ENCODE measurements around the gene ACSS3. TPM values are rescaled to one million over a fixed set of nuclear protein-coding genes. Genes with fewer than 3 reads are reported as not detected.

ACSS3 gene
- total RNA-seq, 1 experiment from 2014 or later: 19.3 TPM

DNA sequence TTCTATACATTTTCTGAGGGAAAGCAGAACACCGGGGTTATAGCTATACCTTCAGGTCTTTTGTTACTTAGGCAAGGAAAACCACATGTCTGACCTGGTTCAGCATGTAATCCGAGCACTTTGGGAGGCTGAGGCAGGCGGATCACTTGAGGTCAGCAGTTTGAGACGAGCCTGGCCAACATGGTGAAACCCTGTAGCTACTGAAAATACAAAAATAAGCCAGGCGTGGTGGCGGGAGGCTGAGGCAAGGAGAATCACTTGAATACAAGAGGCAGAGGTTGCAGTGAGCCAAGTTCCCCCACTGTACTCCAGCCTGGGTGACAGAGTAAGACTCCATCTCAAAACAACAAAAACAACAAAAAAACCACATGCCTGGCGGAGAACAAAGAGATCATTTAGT is 177.6 kb downstream of the ACSS3 start:
- no peak overlapping the region for H3K23ac ChIP-seq (ENCODE audit: insufficient read length, low read depth, low read length)
- H3K9me3 ChIP-seq (ENCODE audit: control insufficient read depth, low read depth, low read length): no peaks in the 10 kb centered on the region
- no peak overlapping the region for H2AK5ac ChIP-seq (ENCODE audit: insufficient read length, low read length)
- no peak overlapping the region for H3K56ac ChIP-seq (ENCODE audit: insufficient read length, low read depth, low read length)
- no peaks in the 10 kb centered on the region for H3K27me3 ChIP-seq (ENCODE audit: insufficient read depth, low read length)
- H3K4me2 ChIP-seq (ENCODE audit: insufficient read depth, insufficient read length, low read length): no peak overlapping the region
- no peak overlapping the region for H3K9ac ChIP-seq (ENCODE audit: extremely low read depth, insufficient read length, low read length)
- H2BK120ac ChIP-seq (ENCODE audit: low read depth, low read length, poor library complexity, severe bottlenecking): no peak overlapping the region
- no peak overlapping the region for H4K8ac ChIP-seq (replicated peaks; ENCODE audit: insufficient read length, low read depth, low read length)
- H2BK20ac ChIP-seq (ENCODE audit: low read depth, low read length, poor library complexity, severe bottlenecking): no peak overlapping the region
- H4K20me1 ChIP-seq (ENCODE audit: control insufficient read depth, insufficient read depth, insufficient read length): no peaks in the 10 kb centered on the region
- H3K27ac ChIP-seq (ENCODE audit: insufficient read length, low read depth, low read length): no peak overlapping the region
- H2BK12ac ChIP-seq (ENCODE audit: insufficient read length, low read depth, low read length): no peak overlapping the region
- no peaks in the 10 kb centered on the region for H3K79me1 ChIP-seq (ENCODE audit: insufficient read depth, low read depth, low read length, poor library complexity, severe bottlenecking)
- peaks cover 13 to 16% of the 10 kb centered on the region in 2 experiments for H3K4me1 Mint-ChIP-seq
- H3K4me3 Mint-ChIP-seq: no peak overlapping the region
- no peak for DNase-seq
- H3K23me2 ChIP-seq (ENCODE audit: insufficient read length, low read depth, low read length, poor library complexity, severe bottlenecking): no peaks in the 10 kb centered on the region
- H3T11ph ChIP-seq (ENCODE audit: low read length): no peak overlapping the region
- H2BK5ac ChIP-seq (ENCODE audit: insufficient read length, low read length): no peak overlapping the region
- H3K14ac ChIP-seq (ENCODE audit: insufficient read depth, low read length): 0 out of 2 replicates have a peak overlapping the region, but pooled peaks have one; percentile 46
- H3K27ac Mint-ChIP-seq: peak overlapping the region; percentile 4 to 86 (median 50); a peak in 4 of 7 replicates
- no peaks in the 10 kb centered on the region for H3K27me3 Mint-ChIP-seq (ENCODE audit: low read depth)
- H2BK15ac ChIP-seq (ENCODE audit: low read depth, low read length): no peak overlapping the region
- no peaks in the 10 kb centered on the region for H3K9me3 Mint-ChIP-seq
- no CpG with 5 or more reads among the region's 7 CpGs for WGBS (ENCODE audit: extremely low coverage, insufficient read length, low lambda C conversion rate)
- H3K79me2 ChIP-seq (ENCODE audit: insufficient read depth, low read length): no peaks in the 10 kb centered on the region
- no peaks in the 10 kb centered on the region; the same call in 1 of the 2 replicates for H3K4me1 ChIP-seq (ENCODE audit: insufficient read depth, low read length)
- H2AFZ ChIP-seq (ENCODE audit: low read length): no peak overlapping the region
- H3K4ac ChIP-seq (ENCODE audit: low read depth, low read length): no peak overlapping the region
- H3K36me3 Mint-ChIP-seq (ENCODE audit: insufficient read depth in 1 of 3, low read depth in 3 of 3): peaks cover 0 to 5% (median 0%) of the 10 kb centered on the region in 3 experiments; a peak in 1 of 7 replicates
- H4K91ac ChIP-seq (ENCODE audit: insufficient read length, low read depth, low read length): no peak overlapping the region
- H4K5ac ChIP-seq (ENCODE audit: insufficient read length, low read depth, low read length): no peak overlapping the region
- H3K18ac ChIP-seq (ENCODE audit: insufficient read length, low read depth, low read length): peak overlapping the region; percentile 36
- TF ChIP-seq, protein P1, sequence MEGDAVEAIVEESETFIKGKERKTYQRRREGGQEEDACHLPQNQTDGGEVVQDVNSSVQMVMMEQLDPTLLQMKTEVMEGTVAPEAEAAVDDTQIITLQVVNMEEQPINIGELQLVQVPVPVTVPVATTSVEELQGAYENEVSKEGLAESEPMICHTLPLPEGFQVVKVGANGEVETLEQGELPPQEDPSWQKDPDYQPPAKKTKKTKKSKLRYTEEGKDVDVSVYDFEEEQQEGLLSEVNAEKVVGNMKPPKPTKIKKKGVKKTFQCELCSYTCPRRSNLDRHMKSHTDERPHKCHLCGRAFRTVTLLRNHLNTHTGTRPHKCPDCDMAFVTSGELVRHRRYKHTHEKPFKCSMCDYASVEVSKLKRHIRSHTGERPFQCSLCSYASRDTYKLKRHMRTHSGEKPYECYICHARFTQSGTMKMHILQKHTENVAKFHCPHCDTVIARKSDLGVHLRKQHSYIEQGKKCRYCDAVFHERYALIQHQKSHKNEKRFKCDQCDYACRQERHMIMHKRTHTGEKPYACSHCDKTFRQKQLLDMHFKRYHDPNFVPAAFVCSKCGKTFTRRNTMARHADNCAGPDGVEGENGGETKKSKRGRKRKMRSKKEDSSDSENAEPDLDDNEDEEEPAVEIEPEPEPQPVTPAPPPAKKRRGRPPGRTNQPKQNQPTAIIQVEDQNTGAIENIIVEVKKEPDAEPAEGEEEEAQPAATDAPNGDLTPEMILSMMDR (conservative IDR thresholded peaks at IDR 0.05): no peak

All from H9 (cell line).